Transverse colon (tissue), 4 donors: Measurements from ENCODE around the gene PGK1. TPM values are rescaled to one million over a fixed set of nuclear protein-coding genes. Genes with fewer than 3 reads are reported as not detected.
"Not testable (repeated sequence)": the region's sequence is repeated elsewhere in the genome, so short reads cannot be mapped to it uniquely, and the experiment has no call there.

Experiments
- DNase-seq: peaks from one replicate; pipeline ENCODE4 v3.0.0-alpha.2; 2019
- H3K27ac ChIP-seq, 4 donors: fragments of 200-600 bp; sonication (generic); 2 replicates each; pipeline ENCODE4 v1.5.1; 2016 to 2018; ENCODE audit warnings: inconsistent platforms in 4 of 4
- H3K27me3 ChIP-seq: fragments of 200-600 bp; sonication (generic); 2 replicates; pipeline ENCODE4 v1.5.1; 2017; ENCODE audit warnings: inconsistent platforms
- H3K36me3 ChIP-seq, 4 donors: fragments of 200-600 bp; sonication (generic); 2 replicates each; pipeline ENCODE4 v1.5.1; 2017 to 2019; ENCODE audit warnings: inconsistent platforms in 4 of 4
- H3K4me1 ChIP-seq, 4 donors: fragments of 200-600 bp; sonication (generic); 2 replicates each; pipeline ENCODE4 v1.5.1; 2017 to 2020; ENCODE audit warnings: inconsistent platforms in 4 of 4
- H3K4me3 ChIP-seq, 4 donors: fragments of 200-600 bp; sonication (generic); 1 replicate in 1 of 4; 2 replicates in 3 of 4; pipeline versions ENCODE4 v1.5.1 to v1.6.1; 2017 to 2019; ENCODE audit warnings: inconsistent platforms in 4 of 4
- H3K9me3 ChIP-seq, 2 donors: fragments of 200-600 bp; sonication (generic); 2 replicates each; pipeline ENCODE4 v1.5.1; 2017 to 2019; ENCODE audit warnings: inconsistent platforms in 2 of 2
- CTCF ChIP-seq, 5 experiments: fragments of 200-600 bp in 3 of 5; fragments of 450-650 bp in 2 of 5; sonication (generic) in 3 of 5; IDR thresholded peaks; 1 replicate in 2 of 5; 2 replicates in 3 of 5; pipeline ENCODE4 v1.5.1; 2016 to 2017; ENCODE audit warnings: antibody characterized with exemption in 5 of 5, inconsistent platforms in 3 of 5, mild to moderate bottlenecking in 2 of 5, moderate library complexity in 1 of 5
- EP300 ChIP-seq: sonication (generic); formaldehyde crosslinking; IDR thresholded peaks from one replicate; pipeline ENCODE4 v1.6.1; 2017; ENCODE audit warnings: antibody characterized with exemption, low read depth
- POLR2A ChIP-seq: fragments of 450-650 bp; IDR thresholded peaks from one replicate; pipeline ENCODE4 v1.6.1; 2016; ENCODE audit warnings: antibody characterized with exemption, mild to moderate bottlenecking, moderate library complexity
- POLR2AphosphoS5 ChIP-seq, 3 donors: sonication (generic); formaldehyde crosslinking; IDR thresholded peaks; one replicate each; pipeline ENCODE4 v1.6.1; 2016; ENCODE audit warnings: antibody characterized with exemption in 3 of 3
- WGBS, 2 donors: methylation state at CpG; one replicate each; pipeline ENCODE4 v1.1.5; 2018; ENCODE audit warnings: low coverage in 1 of 2; 5-methylcytosine and 5-hydroxymethylcytosine counted together
- in situ Hi-C, 4 donors: fragments of 200-750 bp; cut with MboI; loops; one replicate each; pipeline versions ENCODE4 v1.15.0 to v1.15.1; 2017; ENCODE audit warnings: low sequenced_read_pairs in 3 of 4, low pct_ligation_motif_present in 1 of 4, low pct_unique_long_range_greater_than_20kb in 1 of 4
- intact Hi-C: fragments of 100-400 bp; cut with DNase I; formaldehyde crosslinking; loops from one replicate; pipeline ENCODE4 v1.15.1; 2023; ENCODE audit warnings: low total_unique reads
- total RNA-seq, 4 donors: library from RNA; depleted of rRNA; stranded (reverse); fragments of >200 nt; gene quantifications; one replicate each; pipeline ENCODE4 v1.1.0, GENCODE V29; 2016

The PGK1 gene
- total RNA-seq, 4 donors from 2014 or later, result 35.6 to 207 (median 181) TPM

DNA sequence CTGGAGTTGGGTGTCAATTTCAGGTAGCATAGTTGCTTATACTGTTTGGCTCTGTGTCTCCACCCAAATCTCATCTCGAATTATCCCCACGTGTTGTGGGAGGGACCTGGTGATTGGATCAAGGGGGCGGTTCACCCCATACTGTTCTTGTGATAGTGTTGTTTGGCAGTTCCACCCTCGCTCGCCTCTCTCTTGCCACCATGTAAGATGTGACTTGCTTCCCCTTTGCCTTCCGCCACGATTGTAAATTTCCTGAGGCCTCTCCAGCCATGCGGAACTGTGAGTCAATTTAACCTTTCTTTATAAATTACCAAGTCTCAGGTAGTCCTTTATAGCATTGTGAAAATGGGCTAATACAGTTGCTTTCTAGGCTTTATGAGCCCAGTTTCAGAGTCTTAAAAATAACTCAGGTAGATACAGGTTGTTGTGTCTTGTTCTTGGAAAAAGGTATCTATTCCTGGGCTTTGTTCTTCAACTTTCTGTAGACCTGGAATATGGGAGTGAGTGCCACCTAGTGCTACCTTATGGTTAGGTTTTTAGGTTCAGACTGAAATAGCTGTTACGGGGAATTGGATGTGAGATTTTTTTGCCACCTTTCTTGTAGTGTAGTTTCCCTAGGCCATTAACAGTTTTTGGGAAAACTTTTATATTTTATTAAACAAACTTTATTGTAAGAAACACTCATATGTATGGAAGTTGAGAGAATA lies 15.6 kb downstream of the PGK1 start:
- intact Hi-C loops, result no loop called here
- no peaks in the 10 kb centered on the region for H3K9me3 ChIP-seq
- H3K27ac ChIP-seq, result no peak overlapping the region
- no peak overlapping the region for H3K4me3 ChIP-seq
- DNase-seq, result no peak
- no peak for TF ChIP-seq POLR2AphosphoS5 (IDR thresholded peaks at IDR 0.05)
- no peak for TF ChIP-seq POLR2A
- TF ChIP-seq CTCF (IDR thresholded peaks at IDR 0.05), result no peak
- no peak for TF ChIP-seq EP300
- in situ Hi-C loops, result loop anchor here in 1 of 4 donors (25.0 kb wide), 1 partner anchor 207 kb away; the partner anchor contains the start of gene ATP7A
- H3K27me3 ChIP-seq, result no peaks in the 10 kb centered on the region
- no peaks in the 10 kb centered on the region for H3K4me1 ChIP-seq
- 62% methylated on average over 9 of the region's 9 CpGs; no CpG with 5 or more reads in 1 of the 2 donors for WGBS, 2 donors
- H3K36me3 ChIP-seq, result peaks cover 0 to 21% (median 2%) of the 10 kb centered on the region in 4 donors

DNA sequence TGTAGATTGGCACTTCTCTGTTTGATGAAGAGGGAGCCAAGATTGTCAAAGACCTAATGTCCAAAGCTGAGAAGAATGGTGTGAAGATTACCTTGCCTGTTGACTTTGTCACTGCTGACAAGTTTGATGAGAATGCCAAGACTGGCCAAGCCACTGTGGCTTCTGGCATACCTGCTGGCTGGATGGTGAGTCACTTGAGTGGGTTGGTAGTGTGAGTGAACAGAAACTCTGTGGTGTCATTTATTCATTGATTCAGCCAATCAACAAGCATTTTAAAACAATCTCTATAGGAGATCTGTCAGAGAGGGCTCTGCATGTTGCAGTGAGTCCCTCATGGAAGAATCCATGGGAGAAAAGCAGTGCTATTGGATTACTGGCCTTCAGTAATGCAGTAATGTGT lies 19.1 kb downstream of the PGK1 start:
- DNase-seq, result no peak
- Histone ChIP-seq H3K27ac (no peak overlapping the region), H3K9me3 (no peaks in the 10 kb centered on the region), H3K4me3 (no peak overlapping the region), H3K27me3 (no peaks in the 10 kb centered on the region), H3K36me3 (peaks cover 0 to 11% (median 1%) of the 10 kb centered on the region in 4 donors), H3K4me1 (no peaks in the 10 kb centered on the region)
- no peak for TF ChIP-seq EP300
- intact Hi-C loops, result no loop called here
- in situ Hi-C loops, result loop anchor here in 1 of 4 donors (25.0 kb wide), 1 partner anchor 211 kb away; the partner anchor contains the start of gene ATP7A

DNA sequence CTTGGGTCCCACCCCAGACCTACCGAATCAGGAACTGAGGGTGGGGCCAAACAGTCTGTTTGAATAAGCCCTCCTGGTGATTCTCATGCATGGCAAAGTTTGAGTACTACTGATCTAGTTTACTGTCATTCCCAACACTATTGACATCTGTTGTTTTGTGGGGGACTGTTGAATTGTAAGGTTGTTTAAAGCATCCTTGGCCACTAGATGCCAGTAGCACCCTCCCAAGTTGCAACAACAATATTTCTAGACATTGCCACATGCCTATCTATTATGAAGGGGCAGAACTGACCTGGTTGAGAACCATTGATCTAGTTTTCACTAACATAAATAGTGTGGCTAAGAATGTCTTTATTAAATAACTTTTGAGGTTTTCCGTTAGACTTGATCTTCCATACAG lies 20.3 kb downstream of the PGK1 start:
- Histone ChIP-seq H3K27me3 (no peaks in the 10 kb centered on the region), H3K4me3 (no peak overlapping the region), H3K4me1 (no peaks in the 10 kb centered on the region), H3K9me3 (no peaks in the 10 kb centered on the region), H3K36me3 (peaks cover 0 to 9% (median 1%) of the 10 kb centered on the region in 4 donors), H3K27ac (no peak overlapping the region)
- intact Hi-C loops, result no loop called here
- TF ChIP-seq EP300 (no peak), CTCF (IDR thresholded peaks at IDR 0.05) (no peak), POLR2AphosphoS5 (IDR thresholded peaks at IDR 0.05) (no peak), POLR2A (no peak)
- in situ Hi-C loops, result loop anchor here in 1 of 4 donors (25.0 kb wide), 1 partner anchor 212 kb away; the partner anchor contains the start of gene ATP7A
- whole genome bisulfite sequencing, 2 donors, result 53 to 89% methylated on average over 1 to 2 of the region's 2 CpGs
- DNase-seq, result no peak

DNA sequence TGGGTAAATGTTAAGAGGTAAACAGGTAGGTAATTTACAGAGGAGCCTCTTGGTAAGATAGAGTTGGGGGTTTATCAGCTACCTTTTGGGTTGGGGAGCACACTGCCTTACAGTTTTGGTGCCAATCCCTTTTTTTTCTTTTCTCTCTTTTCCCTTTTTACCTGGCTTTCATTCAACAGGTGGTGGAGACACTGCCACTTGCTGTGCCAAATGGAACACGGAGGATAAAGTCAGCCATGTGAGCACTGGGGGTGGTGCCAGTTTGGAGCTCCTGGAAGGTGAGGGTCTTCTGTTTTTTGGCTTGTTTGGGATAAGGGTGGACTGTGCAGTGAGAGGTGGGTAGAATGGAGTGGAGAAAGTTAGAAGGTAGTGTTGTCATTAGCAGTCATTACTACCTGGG lies 21.1 kb downstream of the PGK1 start:
- intact Hi-C loops (no loop called here), in situ Hi-C loops (no loop called here)
- TF ChIP-seq POLR2A (no peak), EP300 (no peak), CTCF (IDR thresholded peaks at IDR 0.05) (no peak), POLR2AphosphoS5 (IDR thresholded peaks at IDR 0.05) (no peak)
- no peak for DNase-seq
- Histone ChIP-seq H3K4me3 (no peak overlapping the region), H3K36me3 (peaks cover 0 to 9% (median 1%) of the 10 kb centered on the region in 4 donors), H3K4me1 (no peaks in the 10 kb centered on the region), H3K27me3 (no peaks in the 10 kb centered on the region), H3K9me3 (no peaks in the 10 kb centered on the region), H3K27ac (no peak overlapping the region)
- 64% methylated on average over 1 of the region's 1 CpG; no CpG with 5 or more reads in 1 of the 2 donors for WGBS, 2 donors

DNA sequence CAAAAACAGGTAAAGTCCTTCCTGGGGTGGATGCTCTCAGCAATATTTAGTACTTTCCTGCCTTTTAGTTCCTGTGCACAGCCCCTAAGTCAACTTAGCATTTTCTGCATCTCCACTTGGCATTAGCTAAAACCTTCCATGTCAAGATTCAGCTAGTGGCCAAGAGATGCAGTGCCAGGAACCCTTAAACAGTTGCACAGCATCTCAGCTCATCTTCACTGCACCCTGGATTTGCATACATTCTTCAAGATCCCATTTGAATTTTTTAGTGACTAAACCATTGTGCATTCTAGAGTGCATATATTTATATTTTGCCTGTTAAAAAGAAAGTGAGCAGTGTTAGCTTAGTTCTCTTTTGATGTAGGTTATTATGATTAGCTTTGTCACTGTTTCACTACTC lies 21.7 kb downstream of the PGK1 start:
- H3K4me1 ChIP-seq, H3K36me3 ChIP-seq, DNase-seq, H3K27me3 ChIP-seq, H3K27ac ChIP-seq, in situ Hi-C loops, H3K9me3 ChIP-seq, intact Hi-C loops, H3K4me3 ChIP-seq: not testable (repeated sequence)
